Osteocyte (in vitro differentiated cells): ENCODE data around the gene ARHGEF26. TPM values are rescaled to one million over a fixed set of nuclear protein-coding genes. Genes with fewer than 3 reads are reported as not detected.
A peak's percentile ranks its signal among the peaks of the same experiment; 100 is the strongest.

Source experiments
- DNase-seq: peaks from one replicate; pipeline ENCODE4 v3.0.0; 2021; ENCODE audit warnings: mixed read lengths; ENCODE audit not compliant: unreplicated experiment; ENCODE audit errors: extremely low spot score
- H3K27ac Mint-ChIP-seq: one replicate; pipeline ENCODE4 v1.8.0; 2021; ENCODE audit warnings: mild to moderate bottlenecking, mixed read lengths; ENCODE audit not compliant: unreplicated experiment
- H3K27me3 Mint-ChIP-seq: one replicate; pipeline ENCODE4 v1.8.0; 2021; ENCODE audit warnings: mixed read lengths; ENCODE audit not compliant: unreplicated experiment
- H3K36me3 Mint-ChIP-seq: one replicate; pipeline ENCODE4 v1.8.0; 2021; ENCODE audit warnings: mixed read lengths; ENCODE audit not compliant: unreplicated experiment
- H3K4me1 Mint-ChIP-seq: one replicate; pipeline ENCODE4 v1.8.0; 2021; ENCODE audit warnings: mixed read lengths; ENCODE audit not compliant: unreplicated experiment
- H3K4me3 Mint-ChIP-seq: one replicate; pipeline ENCODE4 v1.8.0; 2021; ENCODE audit warnings: mild to moderate bottlenecking, moderate library complexity, mixed read lengths; ENCODE audit not compliant: unreplicated experiment
- H3K9me3 Mint-ChIP-seq: one replicate; pipeline ENCODE4 v1.8.0; 2021; ENCODE audit warnings: mixed read lengths; ENCODE audit not compliant: unreplicated experiment
- CTCF ChIP-seq: fragments of 200-600 bp; sonication (generic); IDR thresholded peaks from 2 replicates; pipeline ENCODE4 v1.5.0; 2021; ENCODE audit warnings: antibody characterized with exemption, mild to moderate bottlenecking, moderate library complexity
- total RNA-seq: library from RNA; stranded (reverse); gene quantifications from 2 replicates; pipeline ENCODE4 v1.2.1, GENCODE V29; 2021

The ARHGEF26 gene
- total RNA-seq, 1 donor from 2014 or later, result 5.4 TPM

- DNase-seq, result no peak
- Mint-ChIP-seq H3K27me3 (no peaks in the 10 kb centered on the region), H3K4me1 (peaks cover 27% of the 10 kb centered on the region), H3K36me3 (no peaks in the 10 kb centered on the region), H3K4me3 (no peak overlapping the region), H3K9me3 (no peaks in the 10 kb centered on the region), H3K27ac (no peak overlapping the region)
- TF ChIP-seq CTCF, result no peak
These were observed 103.2 kb downstream of the ARHGEF26 start for GRCh38 chr3:154224366-154224765.

DNA sequence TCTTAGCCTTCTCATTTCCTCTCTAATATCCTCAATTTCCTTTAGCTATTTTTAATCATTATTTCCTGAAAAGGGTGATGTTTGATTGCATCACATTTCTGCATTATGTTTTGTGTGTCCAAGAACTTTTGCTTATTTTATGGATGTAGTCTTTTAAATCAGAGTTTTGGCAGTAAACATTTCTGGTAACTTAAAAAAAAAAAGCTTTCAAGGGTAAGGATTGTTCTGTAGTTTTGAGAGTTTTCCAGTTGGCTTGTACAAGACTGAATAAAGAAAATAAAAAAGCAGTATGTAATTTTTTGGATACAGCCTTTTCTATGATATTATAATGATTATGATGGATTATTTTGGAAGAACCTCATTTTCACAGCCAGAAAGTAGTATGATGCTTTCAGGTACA lies 103.7 kb downstream of the ARHGEF26 start:
- no peaks in the 10 kb centered on the region for H3K36me3 Mint-ChIP-seq
- DNase-seq, result no peak
- no peaks in the 10 kb centered on the region for H3K9me3 Mint-ChIP-seq
- H3K27me3 Mint-ChIP-seq, result no peaks in the 10 kb centered on the region
- TF ChIP-seq CTCF, result no peak
- no peak overlapping the region for H3K4me3 Mint-ChIP-seq
- H3K27ac Mint-ChIP-seq, result no peak overlapping the region
- H3K4me1 Mint-ChIP-seq, result peaks cover 30% of the 10 kb centered on the region

DNA sequence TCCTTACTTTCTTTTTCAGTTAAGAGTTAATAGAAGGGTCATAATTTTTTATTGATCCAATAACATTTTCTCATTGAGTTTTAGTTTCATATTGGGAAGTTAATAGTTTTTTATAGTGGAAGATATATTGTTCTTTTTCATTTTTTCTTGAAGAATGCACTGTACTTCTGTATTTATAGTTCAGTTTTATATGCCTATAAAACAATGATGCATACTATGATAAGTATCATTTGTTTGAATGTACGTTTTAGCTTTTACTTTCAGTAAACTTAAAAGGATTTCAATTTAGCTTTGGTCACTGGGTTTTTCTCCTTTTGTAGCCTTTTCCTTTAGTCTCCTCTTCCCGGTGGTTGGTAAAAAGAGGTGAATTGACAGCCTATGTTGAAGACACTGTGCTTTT lies 104.3 kb downstream of the ARHGEF26 start:
- Mint-ChIP-seq H3K4me1 (peaks cover 30% of the 10 kb centered on the region), H3K9me3 (no peaks in the 10 kb centered on the region), H3K4me3 (no peak overlapping the region), H3K36me3 (no peaks in the 10 kb centered on the region), H3K27me3 (no peaks in the 10 kb centered on the region), H3K27ac (no peak overlapping the region)
- no peak for DNase-seq
- no peak for TF ChIP-seq CTCF

DNA sequence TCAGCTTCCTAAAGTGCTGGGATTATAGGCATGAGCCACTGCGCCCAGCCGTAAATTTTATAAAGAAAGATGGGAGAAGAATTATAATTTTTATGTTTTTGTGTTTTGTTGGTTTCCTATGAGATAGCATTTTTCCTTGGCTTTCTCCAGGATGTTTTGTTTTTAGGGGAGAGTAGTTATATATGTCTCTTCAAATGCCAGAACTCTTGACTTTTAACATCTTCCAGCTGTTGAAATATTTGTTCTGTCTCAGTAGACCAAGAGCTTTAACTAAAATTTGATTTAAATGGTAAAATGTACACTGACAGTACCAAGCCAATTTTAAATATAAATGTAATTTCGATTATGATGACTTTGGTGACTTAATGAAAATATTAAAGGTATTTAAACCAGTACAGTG lies 106.3 kb downstream of the ARHGEF26 start:
- H3K36me3 Mint-ChIP-seq, result no peaks in the 10 kb centered on the region
- TF ChIP-seq CTCF, result no peak

GRCh38 chr3:154228561-154229216 lies 107.5 kb downstream of the ARHGEF26 start:
- TF ChIP-seq CTCF, result no peak
- no peaks in the 10 kb centered on the region for H3K9me3 Mint-ChIP-seq
- H3K4me1 Mint-ChIP-seq, result peaks cover 30% of the 10 kb centered on the region
- no peak overlapping the region for H3K4me3 Mint-ChIP-seq
- no peaks in the 10 kb centered on the region for H3K27me3 Mint-ChIP-seq
- H3K27ac Mint-ChIP-seq, result no peak overlapping the region
- no peaks in the 10 kb centered on the region for H3K36me3 Mint-ChIP-seq
- no peak for DNase-seq

More for the DNA sequence above, 106.3 kb downstream of the ARHGEF26 start:
- Mint-ChIP-seq H3K4me1 (peaks cover 30% of the 10 kb centered on the region), H3K27ac (peak overlapping the region; percentile 86), H3K4me3 (no peak overlapping the region), H3K9me3 (no peaks in the 10 kb centered on the region), H3K27me3 (no peaks in the 10 kb centered on the region)
- no peak for DNase-seq
